Fibroblast of pulmonary artery (primary cell): Measurements from ENCODE around the gene ATP5ME.

Source experiments
- DNase-seq: peaks from one replicate; pipeline ENCODE4 v3.0.0-alpha.2; 2010; ENCODE audit warnings: low read depth
- H3K4me3 ChIP-seq: replicated peaks from 2 replicates; pipeline ENCODE4 v1.5.1; 2011; ENCODE audit warnings: low read depth, mild to moderate bottlenecking, control low read depth, low read length, moderate library complexity
- CTCF ChIP-seq: IDR thresholded peaks from 2 replicates; pipeline ENCODE4 v1.5.1; 2011; ENCODE audit warnings: mild to moderate bottlenecking, control low read depth, low read length, inconsistent platforms; ENCODE audit errors: missing control alignments

ATP5ME gene

GRCh38 chr4:685679-686412 lies 11.8 kb upstream of the ATP5ME start:
- no peak overlapping the region for H3K4me3 ChIP-seq
- no peak for DNase-seq

GRCh38 chr4:684623-685327 lies 10.7 kb upstream of the ATP5ME start:
- no peak for TF ChIP-seq CTCF
- DNase-seq = no peak
- no peak overlapping the region for H3K4me3 ChIP-seq

More at GRCh38 chr4:685679-686412, 11.8 kb upstream of the ATP5ME start:
- TF ChIP-seq CTCF = no peak

- DNase-seq = peak; percentile 77
- no peak overlapping the region for H3K4me3 ChIP-seq
- TF ChIP-seq CTCF = peak; percentile 74
These were observed 10.0 kb upstream of the ATP5ME start for GRCh38 chr4:683982-684622.

GRCh38 chr4:683247-683897 lies 9.3 kb upstream of the ATP5ME start:
- no peak for DNase-seq
- TF ChIP-seq CTCF = no peak

GRCh38 chr4:682490-683172 lies 8.6 kb upstream of the ATP5ME start:
- H3K4me3 ChIP-seq = no peak overlapping the region
- no peak for DNase-seq

More at GRCh38 chr4:683247-683897, 9.3 kb upstream of the ATP5ME start:
- no peak overlapping the region for H3K4me3 ChIP-seq

More at GRCh38 chr4:682490-683172, 8.6 kb upstream of the ATP5ME start:
- no peak for TF ChIP-seq CTCF
